ENCODE data around the gene ANXA7. TPM values are rescaled to one million over a fixed set of nuclear protein-coding genes. Genes with fewer than 3 reads are reported as not detected.

The ANXA7 gene
- total and polyA plus RNA-seq, 9 donors: 56.3 to 131 (median 115) TPM

- Histone ChIP-seq H3K9me3 (no peaks in the 10 kb centered on the region), H3K4me3 (no peak overlapping the region), H3K4me1 (ENCODE audit: insufficient read depth) (peaks cover 3% of the 10 kb centered on the region), H3K36me3 (no peaks in the 10 kb centered on the region), H3K27ac (no peak overlapping the region), H3K27me3 (no peaks in the 10 kb centered on the region)
- no peak for TF ChIP-seq POLR2A (IDR thresholded peaks at IDR 0.05)
- 41 to 50% (median 44%) methylated on average over 4 of the region's 4 CpGs for WGBS, 3 donors
- no peak for DNase-seq
- intact Hi-C loops (cut with DNase I): no loop called here
Observed at GRCh38 chr10:73357166-73357565, 56.7 kb downstream of the ANXA7 start.

GRCh38 chr10:73344269-73344668, 69.6 kb downstream of the ANXA7 start:
- intact Hi-C loops (cut with DNase I): no loop called here
- WGBS, 3 donors: 89 to 93% (median 92%) methylated on average over 1 of the region's 1 CpG
- no peaks in the 10 kb centered on the region for H3K27me3 ChIP-seq
- no peak overlapping the region for H3K27ac ChIP-seq
- H3K9me3 ChIP-seq: no peaks in the 10 kb centered on the region
- H3K4me1 ChIP-seq (ENCODE audit: insufficient read depth): no peaks in the 10 kb centered on the region
- H3K4me3 ChIP-seq: no peak overlapping the region
- no peaks in the 10 kb centered on the region for H3K36me3 ChIP-seq
- no peak for TF ChIP-seq CTCF (IDR thresholded peaks at IDR 0.05)
- TF ChIP-seq POLR2A (IDR thresholded peaks at IDR 0.05): no peak
- no peak for TF ChIP-seq EP300 (IDR thresholded peaks at IDR 0.05)
- no peak for DNase-seq

DNA sequence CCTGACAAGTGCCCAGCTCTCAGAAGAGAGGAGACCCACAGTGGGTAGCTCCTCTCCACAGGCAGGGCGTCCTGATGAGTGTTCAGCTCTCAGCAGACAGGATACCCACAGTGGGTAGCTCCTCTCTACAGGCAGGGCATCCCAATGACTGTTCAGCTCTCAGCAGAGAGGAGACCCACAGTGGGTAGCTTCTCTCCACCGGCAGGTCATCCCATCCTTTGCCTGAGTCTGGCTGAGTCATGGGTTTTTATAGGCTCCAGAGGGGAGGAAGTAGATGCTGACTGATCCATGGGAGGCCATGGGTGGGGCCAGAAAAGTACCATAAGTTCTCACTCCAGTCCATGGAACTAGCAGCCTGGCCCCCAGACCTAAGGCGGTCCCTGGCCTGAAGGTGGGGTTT, 73.7 kb downstream of the ANXA7 start:
- no peaks in the 10 kb centered on the region for H3K9me3 ChIP-seq
- H3K36me3 ChIP-seq: no peaks in the 10 kb centered on the region
- intact Hi-C loops (cut with DNase I): no loop called here
- DNase-seq: no peak
- H3K4me3 ChIP-seq: no peak overlapping the region
- H3K27me3 ChIP-seq: no peaks in the 10 kb centered on the region
- H3K4me1 ChIP-seq (ENCODE audit: insufficient read depth): no peaks in the 10 kb centered on the region
- TF ChIP-seq POLR2A (IDR thresholded peaks at IDR 0.05) (no peak), EP300 (IDR thresholded peaks at IDR 0.05) (no peak), CTCF (IDR thresholded peaks at IDR 0.05) (no peak)
- WGBS, 3 donors: 93 to 96% (median 93%) methylated on average over 3 of the region's 3 CpGs
- no peak overlapping the region for H3K27ac ChIP-seq

DNA sequence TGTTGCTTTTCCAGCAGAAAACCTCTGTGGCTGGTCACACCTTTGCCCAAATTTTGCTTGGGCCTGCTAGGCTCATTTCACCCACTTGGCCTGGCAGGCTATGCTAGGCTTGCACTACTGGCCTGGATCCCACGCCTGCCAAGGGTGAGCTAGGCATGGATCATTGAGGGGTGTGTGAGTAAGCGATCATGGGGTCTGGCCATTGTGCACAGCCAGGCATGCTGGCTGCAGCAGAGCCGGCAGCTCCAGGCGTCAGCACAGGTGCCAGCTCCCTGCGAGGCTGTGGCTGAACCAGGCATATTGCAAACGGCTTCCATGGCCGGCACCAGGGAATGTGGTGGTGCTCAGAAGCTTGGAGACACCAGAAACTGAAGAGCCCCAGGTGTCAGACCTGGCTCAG, 74.4 kb downstream of the ANXA7 start:
- Histone ChIP-seq H3K36me3 (no peaks in the 10 kb centered on the region), H3K4me3 (no peak overlapping the region), H3K9me3 (no peaks in the 10 kb centered on the region), H3K27me3 (no peaks in the 10 kb centered on the region), H3K4me1 (ENCODE audit: insufficient read depth) (no peaks in the 10 kb centered on the region), H3K27ac (no peak overlapping the region)
- DNase-seq: no peak
- TF ChIP-seq POLR2A (IDR thresholded peaks at IDR 0.05) (no peak), CTCF (IDR thresholded peaks at IDR 0.05) (no peak), EP300 (IDR thresholded peaks at IDR 0.05) (no peak)
- 89 to 97% (median 95%) methylated on average over 7 of the region's 7 CpGs for WGBS, 3 donors
- intact Hi-C loops (cut with DNase I): no loop called here

DNA sequence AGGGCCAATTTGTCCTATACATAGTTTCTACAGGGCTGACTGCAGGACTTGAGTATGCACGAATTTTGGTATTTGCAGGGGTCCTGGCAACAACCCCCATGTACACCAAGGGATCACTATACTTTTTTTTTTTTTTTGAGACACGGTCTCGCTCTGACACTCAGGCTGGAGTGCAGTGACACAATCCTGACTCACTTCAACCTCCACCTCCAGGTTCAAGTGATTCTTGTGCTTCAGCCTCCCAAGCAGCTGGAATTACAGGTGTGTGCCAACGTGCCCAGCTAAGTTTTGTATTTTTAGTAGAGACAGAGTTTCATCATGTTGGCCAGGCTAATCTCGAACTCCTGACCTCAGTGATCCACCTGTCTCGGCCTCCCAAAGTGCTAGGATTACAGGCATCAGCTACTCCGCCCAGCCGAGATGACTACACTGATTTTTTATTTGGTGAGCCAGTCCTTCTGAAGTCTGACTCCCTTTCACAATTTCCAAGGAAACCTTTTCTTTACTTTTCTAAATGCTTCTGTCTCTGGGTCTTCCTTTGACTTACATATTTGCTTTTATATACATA, 75.0 kb downstream of the ANXA7 start:
- no peaks in the 10 kb centered on the region for H3K36me3 ChIP-seq
- H3K27me3 ChIP-seq: no peaks in the 10 kb centered on the region
- no peaks in the 10 kb centered on the region for H3K9me3 ChIP-seq
- no peaks in the 10 kb centered on the region for H3K4me1 ChIP-seq (ENCODE audit: insufficient read depth)
- H3K27ac ChIP-seq: no peak overlapping the region
- intact Hi-C loops (cut with DNase I): no loop called here
- no peak overlapping the region for H3K4me3 ChIP-seq
- DNase-seq: no peak
- WGBS, 3 donors: 91 to 95% (median 94%) methylated on average over 8 of the region's 8 CpGs
- TF ChIP-seq POLR2A (IDR thresholded peaks at IDR 0.05): no peak
- TF ChIP-seq EP300 (IDR thresholded peaks at IDR 0.05): no peak
- TF ChIP-seq CTCF (IDR thresholded peaks at IDR 0.05): no peak

Measured in ovary (tissue), 9 donors.